ENCODE data around the gene ST6GALNAC6.

Gene ST6GALNAC6

DNA sequence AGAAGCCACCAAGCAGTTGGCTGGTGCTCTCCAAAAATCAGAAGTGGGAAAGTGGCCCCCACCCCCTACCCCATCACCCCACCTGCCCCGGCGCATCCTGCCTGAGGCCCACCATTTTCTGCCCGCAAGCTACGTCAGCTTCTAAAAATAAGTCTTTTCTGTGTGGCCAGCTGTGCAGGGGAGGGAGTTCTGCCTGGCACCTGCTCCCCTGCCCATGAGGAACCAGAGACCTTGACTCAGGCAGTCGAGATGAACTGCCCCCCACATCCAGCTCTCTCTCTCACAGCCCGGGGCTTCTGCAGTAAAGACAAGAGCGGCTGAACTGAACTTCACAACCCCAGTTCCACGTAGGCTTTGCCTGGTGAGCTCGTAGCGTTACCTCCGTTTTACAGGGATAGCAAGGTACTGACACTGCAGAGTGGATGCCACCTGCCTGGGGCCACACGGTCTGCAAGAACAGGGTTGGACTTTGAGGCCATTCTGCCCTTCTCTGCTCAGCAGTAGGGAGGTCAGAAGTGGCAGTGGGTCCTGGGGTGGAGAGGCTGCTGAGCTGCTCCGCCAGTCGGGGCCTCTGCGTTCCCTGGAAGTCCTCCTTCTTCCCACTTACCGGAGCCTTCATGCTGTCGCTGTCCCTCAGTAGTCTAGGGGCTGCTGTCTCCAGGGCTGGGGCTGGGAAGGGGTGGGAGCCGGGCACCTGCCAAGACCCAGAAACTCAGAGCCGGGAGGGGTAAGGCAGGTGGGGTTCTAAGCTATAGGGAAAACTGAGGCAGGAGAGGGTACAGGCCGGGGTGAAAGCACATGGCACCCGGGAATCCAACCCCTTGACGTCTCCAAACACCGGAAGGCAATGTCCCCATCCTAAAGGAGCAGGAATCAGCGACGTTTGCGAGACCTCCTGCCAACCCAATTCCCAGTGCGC lies 16.7 kb upstream of the ST6GALNAC6 start:
- no peak for DNase-seq

GRCh38 chr9:127915325-127915752 lies 15.9 kb upstream of the ST6GALNAC6 start:
- DNase-seq: no peak

GRCh38 chr9:127913682-127914081 lies 14.3 kb upstream of the ST6GALNAC6 start:
- no peak for DNase-seq

- no peak for DNase-seq
Measured at GRCh38 chr9:127912882-127913281, 13.5 kb upstream of the ST6GALNAC6 start.

- no peak for DNase-seq
Measured at GRCh38 chr9:127912296-127912695, 12.9 kb upstream of the ST6GALNAC6 start.

DNA sequence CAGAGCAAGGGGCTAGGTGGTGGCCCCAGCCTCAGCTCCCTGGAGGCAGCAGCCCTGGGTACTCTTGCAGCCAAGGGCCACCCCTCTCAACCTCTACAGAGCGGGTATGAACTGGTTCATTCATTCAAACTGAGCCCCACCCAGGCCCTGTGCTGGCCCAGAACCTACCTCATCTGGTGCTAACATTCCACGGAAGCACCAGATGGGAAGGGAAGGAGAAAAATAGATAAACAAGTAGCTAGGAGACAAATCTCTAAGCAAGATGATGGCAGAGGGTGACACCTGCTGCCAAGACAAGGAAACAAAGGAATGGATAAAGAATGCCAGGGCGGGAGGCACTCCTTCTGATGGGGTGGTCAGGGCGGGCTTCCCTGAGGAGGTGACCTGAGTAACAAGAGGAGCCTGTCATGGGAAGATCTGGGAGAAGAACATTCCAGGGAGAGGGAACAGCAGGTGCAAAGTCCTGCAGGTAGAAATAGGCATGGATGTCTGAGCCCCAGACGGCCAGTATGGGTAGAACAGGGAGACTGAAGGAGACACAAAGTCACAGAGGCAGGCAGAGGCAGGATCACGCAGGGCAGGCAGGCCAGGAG lies 11.3 kb upstream of the ST6GALNAC6 start:
- no peak for DNase-seq

DNA sequence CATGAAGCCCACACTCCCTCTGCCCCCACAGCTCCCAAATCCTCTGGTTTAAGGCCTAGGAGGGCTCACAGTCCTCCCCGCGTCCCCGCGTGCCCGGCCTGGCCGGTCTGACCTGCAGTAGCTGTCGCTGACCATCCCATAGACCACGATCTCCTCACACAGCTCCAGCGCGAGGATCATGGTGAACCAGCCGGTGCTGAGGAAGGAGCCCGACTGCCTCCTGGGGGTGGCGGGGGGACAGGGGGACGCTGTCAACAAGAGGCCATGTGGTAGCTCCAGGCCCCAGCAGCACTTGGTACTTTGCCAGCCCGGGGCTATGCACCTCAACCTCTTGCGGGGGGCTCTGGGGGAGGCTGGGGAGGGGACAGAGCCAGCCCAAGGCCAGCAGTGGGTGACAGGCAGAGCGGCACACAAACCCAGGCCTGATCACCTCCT lies 10.5 kb upstream of the ST6GALNAC6 start:
- no peak for DNase-seq

DNA sequence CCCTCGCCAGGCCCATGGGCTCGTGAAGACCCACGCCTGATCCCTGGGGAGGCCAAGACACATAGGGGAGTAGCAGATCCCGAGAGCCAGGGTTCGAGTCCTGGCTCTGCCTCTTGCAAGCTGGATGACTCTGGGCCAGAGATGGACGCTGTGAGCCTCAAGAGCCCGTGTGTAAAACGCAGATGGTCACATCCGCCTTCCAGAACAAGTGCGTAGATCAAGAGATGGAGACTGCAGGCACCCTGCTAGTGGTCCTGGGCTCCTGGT lies 9.2 kb upstream of the ST6GALNAC6 start:
- no peak for DNase-seq

- no peak for DNase-seq
Measured at GRCh38 chr9:127907867-127908659, 8.7 kb upstream of the ST6GALNAC6 start.

DNA sequence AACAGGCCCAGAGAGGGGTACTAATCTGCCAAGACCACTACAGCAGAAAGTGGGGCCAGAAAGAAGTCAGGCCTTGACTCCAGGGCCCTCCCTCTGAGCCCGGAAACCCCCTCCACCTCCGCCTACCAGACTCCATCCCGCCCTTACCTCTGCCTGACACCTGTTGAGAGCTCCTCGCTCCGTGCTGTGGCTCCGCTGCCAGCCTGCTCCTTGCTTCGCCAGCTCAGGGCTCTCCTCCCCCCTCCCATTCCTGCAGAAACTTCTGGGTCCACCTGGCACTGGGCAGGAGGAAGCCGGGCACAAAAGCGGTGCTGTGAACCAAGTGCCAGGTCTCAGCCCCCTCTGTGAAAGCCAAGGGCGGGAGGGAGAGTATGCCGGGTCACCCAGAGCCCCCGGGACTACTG lies 6.4 kb upstream of the ST6GALNAC6 start:
- peak; percentile 18 for DNase-seq

DNA sequence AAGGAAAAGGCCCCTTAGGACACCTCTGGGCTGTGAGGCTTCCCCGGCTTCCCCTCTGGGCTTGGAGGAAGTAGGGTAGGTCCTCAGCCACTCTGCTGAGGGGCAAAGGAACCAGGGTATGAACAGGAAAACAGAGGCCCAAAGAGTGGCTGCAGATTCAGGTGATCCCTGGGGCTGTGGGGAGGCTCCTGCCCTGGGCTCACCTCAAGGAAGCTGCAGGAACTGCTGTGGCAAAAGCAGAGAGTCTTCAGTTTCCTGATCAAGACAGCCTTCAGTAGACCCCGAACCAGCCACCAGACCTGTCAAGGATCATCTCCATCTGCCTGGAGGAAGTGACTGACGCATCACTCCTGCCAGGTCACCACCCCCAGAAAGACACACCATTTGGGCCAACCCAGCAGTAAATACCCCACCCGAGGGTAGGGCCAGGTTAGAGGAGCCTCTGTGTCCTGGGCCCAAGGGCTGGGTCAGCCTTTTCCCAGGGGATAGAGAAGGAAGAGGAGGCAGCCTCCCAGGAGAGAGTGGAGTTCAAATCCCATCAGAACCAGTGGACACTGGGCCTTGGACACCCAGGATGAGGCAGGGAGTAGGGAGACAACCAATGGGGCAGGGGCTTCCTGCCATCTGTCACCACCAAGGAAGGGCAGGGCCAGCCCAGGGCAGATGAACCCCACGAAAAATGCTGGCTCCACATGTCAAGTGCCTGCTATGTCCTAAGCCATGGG lies 5.8 kb upstream of the ST6GALNAC6 start:
- DNase-seq: peak; percentile 28

DNA sequence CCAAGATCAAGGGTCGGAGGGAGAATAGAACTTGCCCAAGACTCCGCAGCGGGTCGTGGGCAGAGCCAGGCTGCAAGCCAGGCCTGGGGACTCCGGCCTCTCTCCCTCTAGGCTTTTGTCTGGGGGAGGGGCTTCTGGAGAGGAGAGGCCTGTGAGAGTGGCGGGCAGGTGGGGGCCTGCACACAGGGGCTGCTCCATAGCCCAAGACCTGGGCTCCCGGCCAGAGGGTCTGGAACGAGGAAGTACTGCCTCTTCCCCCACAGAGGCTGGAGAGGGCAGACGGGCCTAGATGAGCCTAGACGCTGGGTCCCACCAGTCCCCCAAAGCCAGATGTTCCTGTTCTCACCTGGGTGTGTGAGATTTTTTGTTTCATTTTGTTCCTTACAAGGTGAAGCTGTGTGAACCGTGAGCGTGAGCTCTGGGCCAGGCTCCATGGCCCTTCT lies 5.2 kb upstream of the ST6GALNAC6 start:
- peak; percentile 74 for DNase-seq

- DNase-seq: peak; percentile 81
Measured at GRCh38 chr9:127903557-127904475, 4.4 kb upstream of the ST6GALNAC6 start.

DNA sequence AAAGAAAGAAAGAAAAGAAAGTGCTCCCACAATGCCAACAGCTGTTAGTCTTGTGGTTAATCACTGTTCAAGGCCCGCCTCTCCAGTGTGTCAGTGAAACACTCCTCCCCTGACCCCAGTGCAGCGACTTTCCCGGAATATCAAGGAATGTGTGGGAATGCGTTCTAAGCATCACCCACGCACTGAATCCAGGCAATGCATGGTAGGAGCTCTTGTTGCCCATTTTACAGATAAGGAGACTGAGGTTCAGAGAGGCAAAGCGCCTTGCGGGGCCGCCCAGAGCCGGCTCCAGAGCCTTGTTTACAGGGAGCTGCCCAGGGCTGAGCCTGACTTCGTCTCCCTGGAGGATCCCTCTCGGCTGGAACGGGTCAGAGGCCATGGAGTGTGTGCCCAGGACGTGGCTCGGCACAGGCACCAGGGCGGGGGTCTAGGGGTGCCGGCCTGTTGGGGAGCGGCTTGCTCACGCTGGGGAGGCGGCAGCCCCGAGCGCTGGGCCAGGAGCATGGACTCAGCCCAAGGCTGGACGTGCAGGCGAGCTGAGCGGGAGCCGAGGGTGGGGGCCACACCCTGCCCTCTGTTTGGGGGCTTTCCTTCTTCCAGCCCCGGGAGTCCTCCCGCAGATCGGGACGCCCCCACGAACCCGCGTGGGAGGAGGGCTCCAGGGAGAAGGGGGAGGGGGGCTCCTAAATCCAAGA lies 823 bp downstream of the ST6GALNAC6 start:
- DNase-seq: peak; percentile 72

DNA sequence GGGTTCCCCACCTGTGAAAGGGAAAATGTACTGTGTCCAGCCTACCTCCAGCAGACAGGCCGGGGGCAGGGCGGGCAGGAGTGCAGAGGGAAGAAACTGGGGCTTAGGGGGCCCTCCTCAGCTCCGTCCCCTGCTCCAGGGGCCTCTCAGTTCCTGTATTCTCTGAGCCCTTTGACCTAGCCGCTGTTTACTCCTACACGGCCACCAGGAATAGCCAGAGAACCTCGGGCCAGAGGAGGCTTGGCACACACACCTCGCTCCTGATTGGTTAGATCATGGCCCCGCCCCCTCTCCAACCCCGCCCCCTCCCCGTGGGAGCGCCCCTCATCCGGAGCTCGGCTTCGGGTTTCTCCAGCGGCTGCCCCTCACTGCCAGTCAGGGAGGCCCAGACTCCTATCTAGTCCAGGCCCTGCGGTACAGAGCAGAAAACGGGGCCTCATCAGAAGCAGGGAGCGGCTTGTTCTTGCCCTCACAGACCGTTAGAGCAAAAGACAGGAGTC lies 2.2 kb downstream of the ST6GALNAC6 start:
- DNase-seq: peak; percentile 92

DNA sequence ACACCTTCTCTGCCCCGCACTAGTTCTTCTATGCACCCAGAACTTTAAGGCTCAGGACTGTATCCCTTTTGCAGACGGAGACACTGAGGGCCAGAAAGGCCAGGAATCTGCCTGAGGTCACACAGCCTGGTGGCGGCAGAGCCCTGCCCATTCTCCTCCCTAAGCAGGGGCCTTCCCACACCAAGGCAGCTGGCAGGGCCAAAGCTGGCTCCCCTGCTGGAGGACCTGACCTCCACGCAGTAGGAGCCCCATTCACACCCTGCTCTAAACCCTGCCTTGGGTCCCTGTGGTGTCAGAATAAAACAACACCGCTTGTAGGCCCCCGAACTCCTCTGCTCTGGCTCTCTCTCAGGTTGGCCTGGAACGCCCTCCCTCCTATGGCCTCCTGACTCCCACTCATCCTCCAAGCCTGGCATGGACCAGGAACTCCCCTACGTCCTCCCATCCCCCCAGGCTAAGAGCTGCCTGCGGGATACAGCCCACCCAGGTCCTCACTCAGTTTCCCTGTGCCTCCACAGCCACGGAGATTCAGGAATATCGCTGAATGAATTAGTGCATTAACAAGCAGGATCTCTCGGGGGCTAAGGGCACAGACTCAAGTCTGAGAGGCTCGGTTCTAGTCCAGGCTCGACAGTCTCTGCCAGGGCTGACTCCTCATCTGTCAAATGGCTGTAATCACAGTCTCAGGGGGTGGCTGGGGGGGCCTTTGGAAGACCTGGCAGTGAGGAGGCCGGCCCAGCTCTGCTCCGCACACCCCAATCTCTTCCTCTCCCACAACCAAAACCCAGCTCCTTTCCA lies 2.8 kb downstream of the ST6GALNAC6 start:
- no peak for DNase-seq

GRCh38 chr9:127895811-127896210 lies 3.6 kb downstream of the ST6GALNAC6 start:
- no peak for DNase-seq

DNA sequence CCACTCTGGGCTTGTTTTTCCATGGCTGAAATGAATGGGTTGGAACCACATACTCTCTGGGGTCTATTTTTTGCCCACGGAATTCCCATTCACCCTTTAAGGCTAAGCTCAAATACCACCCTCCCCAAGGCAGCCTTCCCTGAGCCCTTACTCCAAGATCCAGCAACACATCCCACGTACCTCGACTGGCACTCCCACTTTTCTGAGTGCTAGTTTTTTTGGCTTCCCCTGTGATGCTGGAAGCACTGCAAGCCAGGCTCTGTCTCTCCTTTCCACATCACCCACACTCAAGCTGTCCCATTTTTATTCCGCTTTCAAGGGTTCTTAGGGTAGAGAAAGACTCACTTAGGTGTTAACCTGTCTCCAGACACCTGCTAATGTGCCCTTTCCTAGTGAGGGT lies 6.0 kb downstream of the ST6GALNAC6 start:
- DNase-seq: no peak

- no peak for DNase-seq
Measured at GRCh38 chr9:127892831-127893230, 6.6 kb downstream of the ST6GALNAC6 start.

DNA sequence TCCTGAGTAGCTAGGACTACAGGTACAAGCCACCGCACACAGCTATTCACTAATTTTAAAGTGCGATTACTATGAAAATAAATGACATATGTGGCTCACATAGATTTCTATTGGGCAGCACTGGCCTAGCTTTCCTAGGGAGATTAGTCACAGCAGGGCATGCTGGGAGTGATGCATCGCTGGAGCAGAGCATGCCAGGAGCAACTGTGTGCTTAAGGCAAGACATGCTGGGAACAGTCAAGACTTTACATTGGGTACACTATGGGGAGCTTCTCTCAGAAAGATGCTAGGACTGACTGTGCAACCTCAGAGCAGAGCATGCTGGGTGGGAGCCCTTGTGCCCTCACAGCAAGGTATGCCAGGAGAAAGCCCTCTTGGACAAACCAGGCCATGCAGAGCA lies 9.3 kb downstream of the ST6GALNAC6 start:
- DNase-seq: no peak

Measured in right hindlimb (tissue), 1 donor.